ENCODE results near the gene FADS6. TPM values are rescaled to one million over a fixed set of nuclear protein-coding genes. Genes with fewer than 3 reads are reported as not detected.

FADS6 gene
- total and polyA plus RNA-seq, 2 experiments from 2014 or later, result 0.42 to 0.73 TPM

- no peak for TF ChIP-seq CTCF (conservative IDR thresholded peaks at IDR 0.05; ENCODE audit: low read depth in 2 of 2)
- no peak for TF ChIP-seq POLR2AphosphoS5 (IDR thresholded peaks at IDR 0.05; ENCODE audit: low read depth)
- TF ChIP-seq CREB1 (CRISPR knock-in tag; IDR thresholded peaks at IDR 0.05; ENCODE audit: low read depth), result no peak
- no peak for TF ChIP-seq ETS1 (IDR thresholded peaks at IDR 0.05)
- TF ChIP-seq EZH2phosphoT487 (IDR thresholded peaks at IDR 0.05; ENCODE audit: unreplicated experiment), result no peak
- no peak for TF ChIP-seq REST (IDR thresholded peaks at IDR 0.05; ENCODE audit: unreplicated experiment)
These were observed 6.8 kb upstream of the FADS6 start (continued) for GRCh38 chr17:74900208-74900607.

GRCh38 chr17:74898376-74898946 is 5.0 kb upstream of the FADS6 start:
- no peak for ATAC-seq
- H3K4me3 Mint-ChIP-seq, result no peak overlapping the region
- TF ChIP-seq ZNF331 (CRISPR knock-in tag; IDR thresholded peaks at IDR 0.05; ENCODE audit: low read depth) (no peak), EZH2 (IDR thresholded peaks at IDR 0.05; ENCODE audit: low read depth, unreplicated experiment) (no peak), CREB1 (CRISPR knock-in tag; IDR thresholded peaks at IDR 0.05; ENCODE audit: low read depth) (no peak), ETS1 (IDR thresholded peaks at IDR 0.05) (no peak), NANOG (IDR thresholded peaks at IDR 0.05; ENCODE audit: borderline replicate concordance) (no peak), EZH2phosphoT487 (IDR thresholded peaks at IDR 0.05; ENCODE audit: unreplicated experiment) (no peak), ZNF114 (CRISPR knock-in tag; IDR thresholded peaks at IDR 0.05) (no peak), STAT1 (IDR thresholded peaks at IDR 0.05; ENCODE audit: unreplicated experiment) (no peak)

More at GRCh38 chr17:74898376-74898946, 5.0 kb upstream of the FADS6 start:
- no peaks in the 10 kb centered on the region for H3F3A ChIP-seq (replicated peaks; ENCODE audit: low read depth)
- no peaks in the 10 kb centered on the region for H3K36me3 Mint-ChIP-seq (ENCODE audit: low read depth)
- H3K9me3 Mint-ChIP-seq, result no peaks in the 10 kb centered on the region
- no peak overlapping the region for H3K27ac ChIP-seq (ENCODE audit: low read depth)
- H3K27me3 ChIP-seq (ENCODE audit: insufficient read depth), result peaks cover 40% of the 10 kb centered on the region
- no peak overlapping the region for H3K4me3 ChIP-seq
- H3K4me1 ChIP-seq (ENCODE audit: insufficient read depth), result no peaks in the 10 kb centered on the region
- no peak overlapping the region for H2AFZ ChIP-seq
- no peaks in the 10 kb centered on the region for H3K9me2 ChIP-seq (ENCODE audit: insufficient read depth)
- no peaks in the 10 kb centered on the region for H4K20me1 ChIP-seq (replicated peaks; ENCODE audit: insufficient read depth)
- peaks cover 7% of the 10 kb centered on the region; the same call in 2 of the 3 replicates for H3K4me1 Mint-ChIP-seq
- no peak overlapping the region for H3K4me2 ChIP-seq
- no peaks in the 10 kb centered on the region for H3K79me2 ChIP-seq (replicated peaks; ENCODE audit: insufficient read depth)
- no peaks in the 10 kb centered on the region for H3K36me3 ChIP-seq (ENCODE audit: insufficient read depth)
- no peak overlapping the region for H3K27ac Mint-ChIP-seq
- no peak for DNase-seq (ENCODE audit: low spot score)
- peaks cover 29% of the 10 kb centered on the region for H3K27me3 Mint-ChIP-seq (ENCODE audit: insufficient read depth, low read depth, poor library complexity)

All from GM23338 (cell line).